Heart left ventricle (tissue), 13 donors: Measurements from ENCODE around the gene SEL1L2.

Experiments used
- CTCF ChIP-seq, 12 donors: fragments of 200-600 bp; sonication (generic) in 4 of 12; IDR thresholded peaks; one replicate each; pipeline versions ENCODE4 v1.5.0 to v1.8.0; 2018 to 2022; ENCODE audit warnings: antibody characterized with exemption in 12 of 12, mild to moderate bottlenecking in 5 of 12
- POLR2A ChIP-seq, 2 donors: fragments of 450-650 bp; IDR thresholded peaks; one replicate each; pipeline ENCODE4 v1.6.1; 2017; ENCODE audit warnings: antibody characterized with exemption in 2 of 2, mild to moderate bottlenecking in 2 of 2, moderate library complexity in 2 of 2
- donor health status: ischemic (EF 13 %, LVEDD 7.1; RV severe dilation, severe dysfunction).
- donor health status: DM: no; HTN: yes; CAD: no.
- donor health status: DM: no; HTN: no; CAD: no.
- donor health status: ischemic (EF 25% LVEDD 6.9; RV normal size, moderate dysfunction).
- donor health status: ischemic (EF 25% LVEDD 5.7; RV mildly dilated, moderate dysfunction).
- donor health status: ischemic (EF 35%, LVEDD 5.7; RV mildly dilated, moderate dysfunction).
- donor health status: nonischemic (EF 11% LVEDD 7.7; RV severe dilation, severe dysfunction).
- donor health status: DM: yes; HTN: yes; CAD: no.
- donor health status: PGD.
- donor health status: ischemic (EF 29% LVEDD 5.4; RV normal size, mild dysfunction).
- donor health status: nonischemic (EF 23%, LVEDD 6.1; RV moderate dilation, normal function).

GRCh38 chr20:13877793-13878192 lies 112.6 kb downstream of the SEL1L2 start:
- TF ChIP-seq POLR2A (IDR thresholded peaks at IDR 0.05) (no peak), CTCF (IDR thresholded peaks at IDR 0.05) (no peak)
